ENCODE results near the gene SNED1.

GRCh38 chr2:241019441-241020139 is 21.2 kb downstream of the SNED1 start:
- TF ChIP-seq FOXP1 (CRISPR knock-in tag; IDR thresholded peaks at IDR 0.05; ENCODE audit: borderline replicate concordance) (no peak), ZNF396 (CRISPR knock-in tag; IDR thresholded peaks at IDR 0.05; ENCODE audit: borderline replicate concordance) (no peak), ZBTB21 (CRISPR knock-in tag; IDR thresholded peaks at IDR 0.05; ENCODE audit: borderline replicate concordance) (no peak), ESRRA (CRISPR knock-in tag; IDR thresholded peaks at IDR 0.05; ENCODE audit: borderline replicate concordance) (no peak), NR1H2 (CRISPR knock-in tag; IDR thresholded peaks at IDR 0.05) (no peak), SP1 (CRISPR knock-in tag; conservative IDR thresholded peaks at IDR 0.05) (no peak)
- TF ChIP-seq, protein P1, sequence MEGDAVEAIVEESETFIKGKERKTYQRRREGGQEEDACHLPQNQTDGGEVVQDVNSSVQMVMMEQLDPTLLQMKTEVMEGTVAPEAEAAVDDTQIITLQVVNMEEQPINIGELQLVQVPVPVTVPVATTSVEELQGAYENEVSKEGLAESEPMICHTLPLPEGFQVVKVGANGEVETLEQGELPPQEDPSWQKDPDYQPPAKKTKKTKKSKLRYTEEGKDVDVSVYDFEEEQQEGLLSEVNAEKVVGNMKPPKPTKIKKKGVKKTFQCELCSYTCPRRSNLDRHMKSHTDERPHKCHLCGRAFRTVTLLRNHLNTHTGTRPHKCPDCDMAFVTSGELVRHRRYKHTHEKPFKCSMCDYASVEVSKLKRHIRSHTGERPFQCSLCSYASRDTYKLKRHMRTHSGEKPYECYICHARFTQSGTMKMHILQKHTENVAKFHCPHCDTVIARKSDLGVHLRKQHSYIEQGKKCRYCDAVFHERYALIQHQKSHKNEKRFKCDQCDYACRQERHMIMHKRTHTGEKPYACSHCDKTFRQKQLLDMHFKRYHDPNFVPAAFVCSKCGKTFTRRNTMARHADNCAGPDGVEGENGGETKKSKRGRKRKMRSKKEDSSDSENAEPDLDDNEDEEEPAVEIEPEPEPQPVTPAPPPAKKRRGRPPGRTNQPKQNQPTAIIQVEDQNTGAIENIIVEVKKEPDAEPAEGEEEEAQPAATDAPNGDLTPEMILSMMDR (IDR thresholded peaks at IDR 0.05) = no peak
